HG02981 (cell line): ENCODE measurements around the gene SNCAIP.

ENCODE experiments used
- ATAC-seq: cut with Tn5 transposase; IDR thresholded peaks from one replicate; pipeline ENCODE4 v1.9.1; 2021; ENCODE audit warnings: mild to moderate bottlenecking, moderate library complexity; ENCODE audit not compliant: unreplicated experiment

SNCAIP gene

GRCh38 chr5:122311961-122312590, at the start of gene SNCAIP:
Gene SNCAIP (plus strand): TSS chr5:122312237. CDS start chr5:122391135, 78,898 bp downstream.
- ATAC-seq: peak; percentile 47

- no peak for ATAC-seq
Measured at GRCh38 chr5:122263352-122264030, 48.5 kb upstream of the SNCAIP start.

GRCh38 chr5:122264610-122265009, 47.4 kb upstream of the SNCAIP start:
- ATAC-seq: no peak

DNA sequence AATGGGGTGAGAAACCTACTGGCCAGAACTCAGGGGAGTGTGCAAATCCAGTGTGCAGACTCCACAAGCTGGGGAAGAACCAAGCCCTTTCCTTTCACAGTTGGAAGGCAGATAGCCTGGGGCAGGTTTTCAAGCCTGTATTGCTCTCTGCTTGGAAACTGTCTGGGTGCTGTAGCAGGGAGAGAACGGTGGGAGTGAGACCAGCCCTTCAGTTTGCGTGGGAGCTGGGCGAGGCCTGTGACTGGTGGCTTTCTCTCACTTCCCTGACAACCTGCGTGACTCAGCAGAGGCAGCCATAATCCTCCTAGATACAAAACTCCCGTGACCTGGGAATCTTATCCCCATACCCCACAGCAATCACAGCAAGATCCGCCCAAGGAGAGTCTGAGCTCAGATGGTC, 44.9 kb upstream of the SNCAIP start:
- no peak for ATAC-seq

DNA sequence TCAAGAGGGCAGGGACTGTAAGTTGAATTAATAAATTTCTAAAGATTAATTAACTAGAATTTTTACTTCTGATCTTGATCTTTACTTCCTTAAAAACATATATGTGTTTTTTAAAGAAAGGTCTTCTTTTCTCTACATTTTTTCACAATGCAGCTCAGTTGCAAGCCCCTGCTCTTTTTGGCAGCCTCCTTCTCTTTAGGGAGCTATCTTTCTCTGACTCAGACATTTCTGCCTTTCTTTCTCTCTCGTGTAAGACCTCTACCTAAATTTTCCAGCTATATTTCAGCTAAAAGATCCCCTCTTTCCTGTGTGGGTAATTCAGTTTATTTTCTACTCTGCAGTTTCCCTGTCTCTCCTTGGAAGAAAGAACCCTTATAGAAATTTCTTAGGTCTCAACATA, 38.3 kb upstream of the SNCAIP start:
- no peak for ATAC-seq

GRCh38 chr5:122283592-122283991, 28.4 kb upstream of the SNCAIP start:
- ATAC-seq: no peak

DNA sequence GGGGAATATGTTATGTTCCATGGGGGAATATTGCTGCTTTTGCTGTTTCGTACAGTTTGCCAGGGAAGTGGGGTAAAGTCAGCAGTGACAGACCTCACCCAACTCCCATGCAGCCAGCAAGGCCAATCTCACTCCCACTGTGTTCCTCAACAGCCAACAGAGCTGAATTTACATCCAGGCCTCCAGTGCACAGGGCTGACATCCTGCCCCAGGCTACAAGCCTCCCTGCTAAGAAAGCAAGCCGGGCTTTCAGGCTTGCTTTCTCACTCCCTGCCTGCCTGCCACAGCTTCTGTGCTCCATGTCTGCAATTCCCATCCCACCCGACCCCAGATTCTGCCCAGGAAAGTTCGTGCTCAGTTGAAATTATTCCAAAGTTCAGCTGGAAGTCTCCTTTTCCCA, 25.5 kb upstream of the SNCAIP start:
- no peak for ATAC-seq

DNA sequence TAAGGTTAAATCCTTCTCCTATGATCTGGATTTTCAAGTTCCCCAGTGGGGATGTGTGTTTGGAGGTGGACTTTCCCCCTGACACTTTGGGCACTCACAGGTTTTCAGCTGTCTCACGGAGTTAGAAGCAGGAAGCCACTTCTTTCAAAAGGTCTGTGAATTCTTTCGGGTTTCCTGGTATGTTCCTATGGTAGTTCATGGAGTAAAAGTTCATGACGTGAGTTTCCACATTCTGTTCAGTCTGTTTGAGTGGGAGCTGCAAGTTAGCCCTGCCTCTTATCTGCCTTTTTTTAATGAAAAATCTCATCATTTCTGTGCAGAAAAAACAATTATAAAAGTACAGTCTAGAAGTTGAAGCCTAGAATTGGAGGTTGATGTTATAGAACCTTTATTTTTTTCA, 24.9 kb upstream of the SNCAIP start:
- ATAC-seq: no peak

DNA sequence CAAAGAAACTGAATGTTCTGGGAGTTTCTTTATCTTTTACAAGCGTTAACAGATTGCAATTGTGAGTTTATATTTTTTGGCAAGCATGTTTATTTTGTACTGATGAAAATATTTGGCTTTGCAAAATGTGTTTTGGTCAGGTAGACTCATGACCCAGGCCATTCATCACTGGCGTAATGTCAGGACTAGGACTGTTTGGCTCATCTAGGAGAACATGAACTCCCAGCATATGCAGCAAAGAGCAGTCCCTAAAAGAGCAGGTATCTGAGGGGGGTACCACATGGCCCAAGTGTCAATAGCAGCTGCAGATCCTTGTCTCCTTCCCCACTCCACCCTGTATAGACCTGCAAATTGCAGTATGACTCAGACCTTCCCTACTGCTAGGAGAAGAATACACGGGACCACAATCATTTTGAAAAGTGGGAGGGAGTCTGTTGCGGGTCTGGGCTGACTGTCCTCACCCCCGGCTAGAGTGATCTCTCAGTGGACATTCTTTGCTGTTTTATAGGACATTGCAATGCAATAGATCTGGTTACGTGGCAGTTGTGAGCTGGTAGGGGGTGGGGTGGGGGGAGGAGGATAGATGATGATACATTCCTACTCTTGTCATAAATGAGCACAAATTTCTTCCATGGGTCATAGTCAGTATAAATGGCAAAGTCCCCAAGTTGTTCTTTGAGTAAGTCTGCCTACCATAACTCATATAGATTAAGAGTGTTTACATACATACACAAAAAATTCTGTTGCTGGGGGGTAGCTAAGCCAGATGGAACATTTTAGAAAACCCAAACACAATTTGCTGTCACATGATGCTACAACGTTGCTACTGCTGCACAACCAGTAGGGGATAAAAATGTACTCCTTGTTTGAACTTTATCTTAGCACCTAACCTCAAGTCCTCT, 20.8 kb upstream of the SNCAIP start:
- no peak for ATAC-seq

DNA sequence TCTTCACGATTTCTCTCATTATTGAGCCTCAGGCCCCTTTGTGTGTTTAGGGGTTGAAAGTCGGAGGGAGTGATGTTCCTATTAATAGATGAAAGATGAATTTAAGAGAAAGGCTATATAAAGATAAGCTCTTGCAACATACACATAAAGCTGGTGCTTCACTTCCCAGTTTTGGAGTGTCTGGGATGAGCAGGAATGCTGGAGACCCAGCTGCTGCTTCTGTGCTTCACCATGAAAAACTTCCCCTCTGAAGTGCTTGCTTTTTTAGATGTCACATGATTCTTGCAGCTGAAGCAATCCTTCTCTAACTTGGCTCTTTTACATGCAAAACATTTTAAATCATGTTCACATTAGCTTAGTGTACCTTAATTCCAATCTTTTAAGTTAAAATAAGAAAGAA, 19.7 kb upstream of the SNCAIP start:
- ATAC-seq: no peak

GRCh38 chr5:122295138-122295537, 16.9 kb upstream of the SNCAIP start:
- peak; percentile 35 for ATAC-seq

DNA sequence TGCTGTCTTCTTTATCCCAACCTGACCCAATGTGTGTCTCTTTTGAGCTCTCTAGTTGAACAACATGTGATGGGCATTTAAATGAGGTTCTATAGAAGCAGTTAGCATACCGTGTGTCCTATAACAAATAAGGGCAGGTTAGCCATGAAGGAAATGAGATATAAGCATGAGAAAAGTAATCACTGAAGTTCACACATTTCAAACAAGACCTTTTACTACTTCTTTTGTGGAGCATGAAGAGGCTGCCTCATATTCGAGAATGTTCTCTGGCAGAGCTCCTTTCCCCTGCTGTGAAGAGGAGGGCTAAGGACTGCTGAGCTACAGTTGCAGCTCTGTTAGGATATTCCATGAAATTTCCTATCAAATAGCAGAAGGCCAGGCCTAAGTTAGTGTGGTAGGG, 15.2 kb upstream of the SNCAIP start:
- no peak for ATAC-seq

GRCh38 chr5:122297587-122298298, 14.3 kb upstream of the SNCAIP start:
- ATAC-seq: peak; percentile 81

- no peak for ATAC-seq
Measured at GRCh38 chr5:122300374-122300773, 11.7 kb upstream of the SNCAIP start.

DNA sequence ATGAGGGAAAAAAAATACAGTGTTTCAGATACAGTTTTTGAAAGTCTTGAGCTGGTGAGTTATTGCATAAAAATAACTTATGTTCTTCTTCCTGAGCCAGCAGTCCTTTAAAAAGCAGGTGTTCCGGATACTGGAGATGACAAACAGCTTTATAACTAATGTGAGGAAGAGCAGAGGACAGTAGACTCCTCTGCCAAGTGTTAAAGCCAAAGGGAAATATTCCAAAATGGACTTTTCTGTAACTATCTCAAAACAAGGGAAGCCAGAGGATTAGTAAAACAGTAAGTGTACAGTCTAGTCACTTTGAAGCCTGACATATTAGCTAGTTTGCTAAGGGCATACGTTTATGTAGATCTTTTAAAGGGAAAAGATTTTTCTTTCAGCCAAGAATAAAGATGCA, 11.0 kb upstream of the SNCAIP start:
- no peak for ATAC-seq

GRCh38 chr5:122304471-122305215, 7.4 kb upstream of the SNCAIP start:
- ATAC-seq: no peak

DNA sequence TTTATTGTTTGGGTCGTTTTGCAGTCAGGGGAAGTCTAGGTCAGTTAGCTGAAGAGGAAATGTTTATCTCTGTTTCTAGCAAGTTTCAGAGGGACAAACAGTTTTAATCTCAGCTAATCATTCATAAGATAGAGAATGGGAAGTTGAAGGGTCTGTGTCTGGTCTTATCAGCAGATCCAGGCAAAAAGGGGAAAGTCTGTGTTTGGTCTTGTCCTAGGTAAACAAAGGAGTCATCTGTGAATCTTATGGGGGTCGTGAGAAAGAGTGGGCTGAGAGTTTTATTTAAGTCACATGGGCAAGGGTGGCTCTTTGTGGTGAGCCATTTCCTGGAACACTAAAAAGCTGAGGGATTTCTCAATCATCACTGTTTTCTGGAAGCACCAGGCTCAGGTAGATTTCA, 5.6 kb upstream of the SNCAIP start:
- no peak for ATAC-seq

DNA sequence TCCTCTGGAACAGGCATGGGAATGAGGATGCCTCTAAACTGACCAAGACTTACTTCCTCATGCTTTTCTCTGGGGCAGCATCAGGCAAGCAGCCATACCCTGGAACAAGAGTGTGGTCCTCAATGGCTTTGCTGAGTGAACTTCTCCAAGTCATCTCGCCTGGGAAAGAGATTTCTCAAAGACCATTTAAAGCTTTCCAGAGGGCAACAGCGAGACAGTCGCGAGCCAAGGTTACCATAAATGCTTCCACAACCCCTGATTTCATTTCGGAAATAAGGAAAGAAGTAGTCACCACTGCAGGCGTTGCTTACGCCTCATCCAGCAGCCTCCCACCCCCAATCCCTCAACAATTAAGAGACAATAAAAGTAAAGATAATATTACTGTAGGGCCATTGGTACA, 1.1 kb upstream of the SNCAIP start:
- ATAC-seq: no peak

- ATAC-seq: no peak
Measured at GRCh38 chr5:122311497-122311960, 508 bp upstream of the SNCAIP start.
